Astrocyte (in vitro differentiated cells and primary cell): ENCODE results near the gene EPHA2.

ENCODE experiments used
- EZH2 ChIP-seq: IDR thresholded peaks from 2 replicates; pipeline ENCODE4 v1.6.1; 2012; ENCODE audit warnings: mild to moderate bottlenecking, low read length, inconsistent platforms; ENCODE audit not compliant: insufficient read depth
- TF ChIP-seq, protein P1 (sequence below): IDR thresholded peaks from 2 replicates; pipeline ENCODE4 v1.5.1; 2011; ENCODE audit warnings: low read depth, mild to moderate bottlenecking, inconsistent platforms, low read length, moderate library complexity; ENCODE audit not compliant: insufficient read depth

DNA sequence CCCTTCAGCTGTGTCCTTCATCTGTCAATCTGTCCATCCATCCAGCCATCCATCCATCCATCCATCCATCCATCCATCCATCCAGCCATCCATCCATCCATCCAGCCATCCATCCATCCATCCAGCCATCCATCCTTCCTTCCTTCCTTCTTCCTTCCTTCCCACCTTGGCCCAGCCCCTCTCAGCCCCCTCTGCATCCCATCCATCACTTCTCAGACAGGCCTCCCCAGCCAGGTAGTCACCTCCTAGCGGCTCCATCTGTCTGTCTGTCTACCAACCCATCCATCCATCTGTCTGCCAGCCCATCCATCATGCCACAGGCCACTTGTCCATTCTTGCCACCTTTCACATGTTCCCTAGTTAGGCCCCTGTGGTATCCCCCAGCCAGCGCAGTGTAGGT, 10.2 kb upstream of the EPHA2 start:
- TF ChIP-seq, protein P1, sequence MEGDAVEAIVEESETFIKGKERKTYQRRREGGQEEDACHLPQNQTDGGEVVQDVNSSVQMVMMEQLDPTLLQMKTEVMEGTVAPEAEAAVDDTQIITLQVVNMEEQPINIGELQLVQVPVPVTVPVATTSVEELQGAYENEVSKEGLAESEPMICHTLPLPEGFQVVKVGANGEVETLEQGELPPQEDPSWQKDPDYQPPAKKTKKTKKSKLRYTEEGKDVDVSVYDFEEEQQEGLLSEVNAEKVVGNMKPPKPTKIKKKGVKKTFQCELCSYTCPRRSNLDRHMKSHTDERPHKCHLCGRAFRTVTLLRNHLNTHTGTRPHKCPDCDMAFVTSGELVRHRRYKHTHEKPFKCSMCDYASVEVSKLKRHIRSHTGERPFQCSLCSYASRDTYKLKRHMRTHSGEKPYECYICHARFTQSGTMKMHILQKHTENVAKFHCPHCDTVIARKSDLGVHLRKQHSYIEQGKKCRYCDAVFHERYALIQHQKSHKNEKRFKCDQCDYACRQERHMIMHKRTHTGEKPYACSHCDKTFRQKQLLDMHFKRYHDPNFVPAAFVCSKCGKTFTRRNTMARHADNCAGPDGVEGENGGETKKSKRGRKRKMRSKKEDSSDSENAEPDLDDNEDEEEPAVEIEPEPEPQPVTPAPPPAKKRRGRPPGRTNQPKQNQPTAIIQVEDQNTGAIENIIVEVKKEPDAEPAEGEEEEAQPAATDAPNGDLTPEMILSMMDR, result no peak
- no peak for TF ChIP-seq EZH2
